GM12872 (cell line): Measurements from ENCODE around the gene TTK.

ENCODE experiments used
- CTCF ChIP-seq: IDR thresholded peaks from 3 replicates; pipeline ENCODE4 v1.5.1; 2011; ENCODE audit warnings: low read depth, mild to moderate bottlenecking, low read length, moderate library complexity; ENCODE audit not compliant: insufficient read depth

TTK gene

GRCh38 chr6:80003826-80004172 lies 650 bp upstream of the TTK start:
- no peak for TF ChIP-seq CTCF

- no peak for TF ChIP-seq CTCF
These were observed 957 bp downstream of the TTK start for GRCh38 chr6:80005406-80005805.

- no peak for TF ChIP-seq CTCF
These were observed 2.1 kb downstream of the TTK start for GRCh38 chr6:80006541-80006940.

GRCh38 chr6:80009531-80009930 lies 5.1 kb downstream of the TTK start:
- TF ChIP-seq CTCF: no peak

- TF ChIP-seq CTCF: 0 out of 3 replicates have a peak, but pooled peaks have one; percentile 3
These were observed 5.8 kb downstream of the TTK start for GRCh38 chr6:80010288-80010687.

GRCh38 chr6:80015839-80016435 lies 11.5 kb downstream of the TTK start:
- no peak for TF ChIP-seq CTCF

GRCh38 chr6:80020381-80021120 lies 16.1 kb downstream of the TTK start:
- no peak for TF ChIP-seq CTCF

- no peak for TF ChIP-seq CTCF
These were observed 16.7 kb downstream of the TTK start for GRCh38 chr6:80021131-80021530.
